Parathyroid adenoma (tissue), 2 donors: Measurements from ENCODE around the gene DAAM2.

Experiments used
- H2AFZ ChIP-seq: fragments of 300-600 bp; sonication (generic); one replicate; pipeline ENCODE4 v1.7.0; 2017; ENCODE audit warnings: antibody characterized with exemption, mild to moderate bottlenecking
- H3K27ac ChIP-seq: fragments of 300-600 bp; sonication (generic); one replicate; pipeline ENCODE4 v1.7.0; 2017
- H3K27me3 ChIP-seq: fragments of 300-600 bp; sonication (generic); one replicate; pipeline ENCODE4 v1.7.0; 2017; ENCODE audit warnings: low read length; ENCODE audit not compliant: control insufficient read depth, insufficient read depth
- H3K36me3 ChIP-seq: fragments of 300-600 bp; sonication (generic); one replicate; pipeline ENCODE4 v1.7.0; 2017; ENCODE audit warnings: low read length; ENCODE audit not compliant: control insufficient read depth, insufficient read depth
- H3K4me1 ChIP-seq: fragments of 300-600 bp; sonication (generic); one replicate; pipeline ENCODE4 v1.7.0; 2017; ENCODE audit warnings: control low read depth
- H3K4me2 ChIP-seq: fragments of 300-600 bp; sonication (generic); one replicate; pipeline ENCODE4 v1.7.0; 2017; ENCODE audit warnings: low read length
- H3K4me3 ChIP-seq: fragments of 300-600 bp; sonication (generic); one replicate; pipeline ENCODE4 v1.7.0; 2017; ENCODE audit warnings: low read depth, low read length
- H3K79me2 ChIP-seq: fragments of 300-600 bp; sonication (generic); one replicate; pipeline ENCODE4 v1.7.0; 2017; ENCODE audit warnings: control low read depth
- H3K9ac ChIP-seq: fragments of 300-600 bp; sonication (generic); one replicate; pipeline ENCODE4 v1.7.0; 2017; ENCODE audit warnings: mild to moderate bottlenecking
- H3K9me3 ChIP-seq: fragments of 300-600 bp; sonication (generic); one replicate; pipeline ENCODE4 v1.7.0; 2017; ENCODE audit warnings: low read length; ENCODE audit not compliant: control insufficient read depth
- TF ChIP-seq, protein P1 (sequence below): fragments of 300-600 bp; sonication (generic); IDR thresholded peaks from one replicate; pipeline ENCODE4 v1.7.0; 2017; ENCODE audit warnings: antibody characterized with exemption, mild to moderate bottlenecking
- donor health status: primary hyperparathyroidism.

DAAM2 gene

DNA sequence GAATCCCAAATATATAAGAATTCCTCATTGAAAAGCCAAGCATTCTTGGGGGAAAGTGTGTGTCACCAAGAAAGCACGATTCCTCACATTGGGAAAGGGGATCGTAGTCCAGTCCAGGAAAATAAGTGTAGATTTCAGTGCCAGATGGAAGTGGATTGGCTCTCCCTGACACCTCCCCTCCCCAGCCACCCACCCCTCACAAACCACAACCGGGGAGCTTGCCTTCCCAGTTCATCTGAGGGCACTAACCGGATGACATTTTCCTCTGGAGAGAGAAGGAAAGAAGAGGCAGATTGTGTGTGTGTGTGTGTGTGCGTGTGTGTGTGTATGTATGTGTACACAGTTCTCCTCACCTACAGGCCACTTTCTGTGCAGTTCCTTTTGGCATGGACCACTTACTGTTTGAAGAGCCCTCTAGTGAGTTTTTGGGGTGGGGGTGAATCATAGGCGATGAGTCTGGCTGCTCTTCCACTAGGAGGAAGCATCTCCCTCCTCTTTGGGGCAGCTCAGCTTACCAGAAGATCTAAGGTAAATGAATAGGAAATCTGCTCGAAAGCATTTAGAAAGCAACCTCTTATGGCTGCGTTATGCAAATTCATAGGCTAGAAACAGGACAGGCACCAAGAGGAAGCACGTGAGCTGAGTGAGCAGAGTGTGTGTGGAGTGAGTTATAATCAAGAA, 20.8 kb downstream of the DAAM2 start:
- no peaks in the 10 kb centered on the region for H3K9me3 ChIP-seq
- no peaks in the 10 kb centered on the region for H3K27me3 ChIP-seq
- no peaks in the 10 kb centered on the region for H3K79me2 ChIP-seq
- peak overlapping the region; percentile 22 for H2AFZ ChIP-seq
- TF ChIP-seq, protein P1, sequence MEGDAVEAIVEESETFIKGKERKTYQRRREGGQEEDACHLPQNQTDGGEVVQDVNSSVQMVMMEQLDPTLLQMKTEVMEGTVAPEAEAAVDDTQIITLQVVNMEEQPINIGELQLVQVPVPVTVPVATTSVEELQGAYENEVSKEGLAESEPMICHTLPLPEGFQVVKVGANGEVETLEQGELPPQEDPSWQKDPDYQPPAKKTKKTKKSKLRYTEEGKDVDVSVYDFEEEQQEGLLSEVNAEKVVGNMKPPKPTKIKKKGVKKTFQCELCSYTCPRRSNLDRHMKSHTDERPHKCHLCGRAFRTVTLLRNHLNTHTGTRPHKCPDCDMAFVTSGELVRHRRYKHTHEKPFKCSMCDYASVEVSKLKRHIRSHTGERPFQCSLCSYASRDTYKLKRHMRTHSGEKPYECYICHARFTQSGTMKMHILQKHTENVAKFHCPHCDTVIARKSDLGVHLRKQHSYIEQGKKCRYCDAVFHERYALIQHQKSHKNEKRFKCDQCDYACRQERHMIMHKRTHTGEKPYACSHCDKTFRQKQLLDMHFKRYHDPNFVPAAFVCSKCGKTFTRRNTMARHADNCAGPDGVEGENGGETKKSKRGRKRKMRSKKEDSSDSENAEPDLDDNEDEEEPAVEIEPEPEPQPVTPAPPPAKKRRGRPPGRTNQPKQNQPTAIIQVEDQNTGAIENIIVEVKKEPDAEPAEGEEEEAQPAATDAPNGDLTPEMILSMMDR, result no peak
- no peak overlapping the region for H3K4me2 ChIP-seq
- no peaks in the 10 kb centered on the region for H3K4me1 ChIP-seq
- H3K36me3 ChIP-seq, result no peaks in the 10 kb centered on the region
- no peak overlapping the region for H3K4me3 ChIP-seq
- peak overlapping the region; percentile 11 for H3K27ac ChIP-seq
- H3K9ac ChIP-seq, result no peak overlapping the region

DNA sequence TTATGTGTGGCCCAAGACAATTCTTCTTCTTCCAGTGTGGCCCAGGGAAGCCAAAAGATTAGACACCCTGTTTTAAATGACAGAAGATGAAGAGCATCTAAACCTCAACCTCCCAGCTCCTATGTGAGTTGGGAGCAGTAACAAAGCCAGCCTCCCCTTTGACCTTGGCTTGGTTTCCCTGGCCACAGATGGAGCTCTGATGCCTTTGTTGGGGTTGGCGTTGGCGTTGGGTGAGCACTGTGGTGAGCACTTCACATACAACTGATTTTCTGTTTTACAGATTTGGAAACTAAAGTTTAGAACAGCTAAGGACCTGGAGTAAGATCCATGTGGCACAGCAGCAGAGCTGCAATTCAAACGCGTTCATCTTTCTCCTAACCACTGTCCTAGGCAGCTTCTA, 22.1 kb downstream of the DAAM2 start:
- Histone ChIP-seq H3K4me1 (no peaks in the 10 kb centered on the region), H3K4me2 (no peak overlapping the region), H3K9ac (no peak overlapping the region), H3K9me3 (no peaks in the 10 kb centered on the region), H3K4me3 (no peak overlapping the region), H3K79me2 (no peaks in the 10 kb centered on the region), H3K27ac (no peak overlapping the region), H3K27me3 (no peaks in the 10 kb centered on the region), H3K36me3 (no peaks in the 10 kb centered on the region), H2AFZ (no peak overlapping the region)
- TF ChIP-seq, protein P1, result no peak

DNA sequence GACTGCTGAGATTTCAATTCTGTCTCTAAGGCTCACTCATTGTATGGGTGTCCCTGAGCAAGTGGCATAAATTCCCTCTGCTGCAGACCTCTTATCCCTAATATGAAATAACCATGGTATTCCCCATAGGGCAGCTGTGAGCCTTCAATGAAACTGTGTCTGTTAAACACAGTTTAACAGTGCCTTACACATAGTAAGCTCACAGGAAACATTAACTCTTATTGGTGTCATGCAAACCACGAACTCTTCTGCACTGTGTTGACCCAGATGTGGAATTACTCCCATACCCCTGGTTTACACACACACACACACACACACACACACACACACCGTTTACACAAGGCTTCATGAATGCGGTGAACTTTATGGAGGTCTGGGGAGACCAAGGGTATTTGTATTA, 23.2 kb downstream of the DAAM2 start:
- no peak overlapping the region for H2AFZ ChIP-seq
- H3K4me3 ChIP-seq, result no peak overlapping the region
- no peaks in the 10 kb centered on the region for H3K36me3 ChIP-seq
- no peaks in the 10 kb centered on the region for H3K27me3 ChIP-seq
- H3K4me1 ChIP-seq, result no peaks in the 10 kb centered on the region
- no peak overlapping the region for H3K27ac ChIP-seq
- no peaks in the 10 kb centered on the region for H3K9me3 ChIP-seq
- TF ChIP-seq, protein P1, result no peak
- no peak overlapping the region for H3K9ac ChIP-seq
- H3K79me2 ChIP-seq, result no peaks in the 10 kb centered on the region
- no peak overlapping the region for H3K4me2 ChIP-seq

DNA sequence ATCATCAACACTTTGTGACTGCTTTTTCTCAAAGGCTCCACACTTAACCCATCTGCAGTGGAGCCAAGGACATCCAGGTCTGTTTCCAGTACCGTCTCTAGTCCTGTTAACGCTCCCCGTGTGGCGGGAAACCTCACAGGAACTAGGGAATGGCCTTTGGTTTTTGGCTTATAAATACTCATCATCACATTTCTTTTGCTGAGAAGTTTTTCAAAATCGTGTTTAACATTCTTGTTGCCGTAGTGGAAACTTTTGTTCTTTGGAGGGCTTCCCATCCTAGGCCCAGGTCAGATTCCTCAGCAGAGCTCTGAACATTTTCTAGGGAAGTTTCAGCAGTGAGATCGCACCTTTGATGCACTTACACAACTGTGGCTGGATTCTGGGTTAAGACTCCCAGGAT, 24.6 kb downstream of the DAAM2 start:
- Histone ChIP-seq H3K79me2 (no peaks in the 10 kb centered on the region), H3K4me2 (no peak overlapping the region), H3K9ac (no peak overlapping the region), H2AFZ (no peak overlapping the region), H3K9me3 (no peaks in the 10 kb centered on the region), H3K4me1 (no peaks in the 10 kb centered on the region), H3K27ac (no peak overlapping the region), H3K4me3 (no peak overlapping the region), H3K36me3 (no peaks in the 10 kb centered on the region), H3K27me3 (no peaks in the 10 kb centered on the region)
- TF ChIP-seq, protein P1, result no peak

DNA sequence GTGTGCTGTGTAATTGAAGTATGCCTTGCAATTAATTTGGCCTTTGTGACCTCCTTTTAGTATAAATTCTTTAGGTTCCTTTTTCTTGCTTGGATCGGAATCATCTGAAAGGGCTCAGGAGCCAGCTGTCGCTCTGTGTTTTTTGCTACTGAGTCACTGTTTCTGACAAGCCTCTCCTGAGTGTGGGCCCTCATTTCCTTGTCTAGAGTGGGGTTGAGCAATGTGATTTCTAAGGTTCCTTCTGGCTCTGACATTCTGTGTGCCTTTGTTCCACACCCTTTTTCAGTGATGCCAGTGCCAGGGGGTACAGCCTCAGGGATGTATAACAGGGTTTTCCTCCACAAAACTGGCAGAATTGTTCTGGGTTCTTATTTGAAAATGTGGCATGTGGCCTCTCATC, 26.5 kb downstream of the DAAM2 start:
- Histone ChIP-seq H3K27ac (no peak overlapping the region), H3K4me1 (no peaks in the 10 kb centered on the region)
- TF ChIP-seq, protein P1, result no peak

More for the DNA sequence above, 26.5 kb downstream of the DAAM2 start:
- Histone ChIP-seq H3K4me3 (no peak overlapping the region), H2AFZ (no peak overlapping the region), H3K79me2 (no peaks in the 10 kb centered on the region), H3K27me3 (no peaks in the 10 kb centered on the region), H3K9me3 (no peaks in the 10 kb centered on the region), H3K36me3 (no peaks in the 10 kb centered on the region), H3K9ac (no peak overlapping the region), H3K4me2 (no peak overlapping the region)
